Measurements from ENCODE around the gene PTPRZ1.

DNA sequence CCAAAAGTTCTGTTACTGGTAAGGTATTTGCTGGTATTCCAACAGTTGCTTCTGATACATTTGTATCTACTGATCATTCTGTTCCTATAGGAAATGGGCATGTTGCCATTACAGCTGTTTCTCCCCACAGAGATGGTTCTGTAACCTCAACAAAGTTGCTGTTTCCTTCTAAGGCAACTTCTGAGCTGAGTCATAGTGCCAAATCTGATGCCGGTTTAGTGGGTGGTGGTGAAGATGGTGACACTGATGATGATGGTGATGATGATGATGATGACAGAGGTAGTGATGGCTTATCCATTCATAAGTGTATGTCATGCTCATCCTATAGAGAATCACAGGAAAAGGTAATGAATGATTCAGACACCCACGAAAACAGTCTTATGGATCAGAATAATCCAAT lies 140.1 kb downstream of the PTPRZ1 start:
- no peak for TF ChIP-seq POLR2A (IDR thresholded peaks at IDR 0.05)
- TF ChIP-seq, protein P1, sequence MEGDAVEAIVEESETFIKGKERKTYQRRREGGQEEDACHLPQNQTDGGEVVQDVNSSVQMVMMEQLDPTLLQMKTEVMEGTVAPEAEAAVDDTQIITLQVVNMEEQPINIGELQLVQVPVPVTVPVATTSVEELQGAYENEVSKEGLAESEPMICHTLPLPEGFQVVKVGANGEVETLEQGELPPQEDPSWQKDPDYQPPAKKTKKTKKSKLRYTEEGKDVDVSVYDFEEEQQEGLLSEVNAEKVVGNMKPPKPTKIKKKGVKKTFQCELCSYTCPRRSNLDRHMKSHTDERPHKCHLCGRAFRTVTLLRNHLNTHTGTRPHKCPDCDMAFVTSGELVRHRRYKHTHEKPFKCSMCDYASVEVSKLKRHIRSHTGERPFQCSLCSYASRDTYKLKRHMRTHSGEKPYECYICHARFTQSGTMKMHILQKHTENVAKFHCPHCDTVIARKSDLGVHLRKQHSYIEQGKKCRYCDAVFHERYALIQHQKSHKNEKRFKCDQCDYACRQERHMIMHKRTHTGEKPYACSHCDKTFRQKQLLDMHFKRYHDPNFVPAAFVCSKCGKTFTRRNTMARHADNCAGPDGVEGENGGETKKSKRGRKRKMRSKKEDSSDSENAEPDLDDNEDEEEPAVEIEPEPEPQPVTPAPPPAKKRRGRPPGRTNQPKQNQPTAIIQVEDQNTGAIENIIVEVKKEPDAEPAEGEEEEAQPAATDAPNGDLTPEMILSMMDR (IDR thresholded peaks at IDR 0.05): no peak
